H1 (cell line): ENCODE data around the gene ZFPL1.

Experiments
- CREB1 ChIP-seq: IDR thresholded peaks from 2 replicates; pipeline ENCODE4 v1.6.1; 2012; ENCODE audit warnings: inconsistent platforms
- EP300 ChIP-seq, 2 experiments: IDR thresholded peaks; 1 replicate in 1 of 2; 2 replicates in 1 of 2; pipeline ENCODE4 v1.6.1; 2011 to 2012; ENCODE audit warnings: low read depth in 2 of 2, low read length in 2 of 2, mild to moderate bottlenecking in 2 of 2, borderline replicate concordance in 1 of 2, inconsistent platforms in 1 of 2, moderate library complexity in 1 of 2
- GTF2F1 ChIP-seq: IDR thresholded peaks from 2 replicates; pipeline ENCODE4 v1.6.1; 2012; ENCODE audit warnings: low read depth, low read length, improper control_type of control experiment, borderline replicate concordance
- KDM1A ChIP-seq: fragments of 200-600, 300-600 bp; sonication (generic); IDR thresholded peaks from 2 replicates; pipeline ENCODE4 v1.7.1; 2016; ENCODE audit warnings: mild to moderate bottlenecking, low read length, borderline replicate concordance
- KDM5A ChIP-seq: fragments of 200-600 bp; IDR thresholded peaks from 2 replicates; pipeline ENCODE4 v1.7.1; 2012; ENCODE audit warnings: mild to moderate bottlenecking, low read length, inconsistent platforms, mixed read lengths
- POLR2A ChIP-seq, 2 experiments: IDR thresholded peaks; 1 replicate in 1 of 2; 2 replicates in 1 of 2; pipeline ENCODE4 v1.6.1; 2011; ENCODE audit warnings: low read depth in 2 of 2, low read length in 2 of 2, mild to moderate bottlenecking in 2 of 2; ENCODE audit errors: control extremely low read depth in 1 of 2
- SIN3A ChIP-seq, 2 experiments: IDR thresholded peaks in 1 of 2; conservative IDR thresholded peaks in 1 of 2; 2 replicates each; pipeline ENCODE4 v1.6.1; 2011 to 2012; ENCODE audit warnings: low read length in 2 of 2, improper control_type of control experiment in 1 of 2, low read depth in 1 of 2, mild to moderate bottlenecking in 1 of 2
- SP1 ChIP-seq: IDR thresholded peaks from 2 replicates; pipeline ENCODE4 v1.6.1; 2011; ENCODE audit warnings: low read depth, low read length
- SP2 ChIP-seq: IDR thresholded peaks from 2 replicates; pipeline ENCODE4 v1.6.1; 2012; ENCODE audit warnings: mild to moderate bottlenecking, low read length, inconsistent platforms
- YY1 ChIP-seq: IDR thresholded peaks from 2 replicates; pipeline ENCODE4 v1.6.1; 2011; ENCODE audit warnings: low read depth, mild to moderate bottlenecking, low read length
- TF ChIP-seq, protein P1 (sequence below), 3 experiments: IDR thresholded peaks; 1 replicate in 2 of 3; 2 replicates in 1 of 3; pipeline versions ENCODE4 v1.5.1 to v1.6.1; 2011; ENCODE audit warnings: low read length in 3 of 3, mild to moderate bottlenecking in 3 of 3, inconsistent platforms in 2 of 3, low read depth in 1 of 3, moderate library complexity in 1 of 3; ENCODE audit not compliant: insufficient read depth in 1 of 3; ENCODE audit errors: control extremely low read depth in 1 of 3
- TF ChIP-seq, protein P2 (sequence below): IDR thresholded peaks from 2 replicates; pipeline ENCODE4 v1.6.1; 2011; ENCODE audit warnings: low read depth, mild to moderate bottlenecking, low read length; ENCODE audit not compliant: insufficient read depth
- TF ChIP-seq, protein P3 (sequence below): IDR thresholded peaks from 2 replicates; pipeline ENCODE4 v1.6.1; 2012; ENCODE audit warnings: inconsistent platforms

DNA sequence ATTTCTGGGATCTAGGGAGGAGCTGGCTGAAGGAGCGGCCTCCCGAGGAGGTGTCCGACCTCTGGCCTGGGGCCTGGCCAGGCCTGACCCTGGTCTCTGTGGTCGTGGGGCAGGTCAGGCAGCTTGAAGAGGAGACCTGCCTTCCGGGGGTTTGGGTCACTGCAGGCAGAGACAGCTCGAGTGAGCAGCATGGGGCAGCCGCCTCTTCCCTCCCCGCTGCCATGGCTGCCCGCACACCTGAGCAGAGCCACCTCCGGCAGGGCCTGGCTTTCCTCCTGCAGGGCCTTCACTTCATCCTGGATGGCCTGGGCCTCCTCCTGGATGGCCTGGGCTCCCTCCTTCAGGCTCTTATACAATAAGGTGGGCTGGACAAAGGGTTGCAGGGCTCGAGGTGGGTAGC lies 17.7 kb upstream of the ZFPL1 start:
- TF ChIP-seq, protein P1, sequence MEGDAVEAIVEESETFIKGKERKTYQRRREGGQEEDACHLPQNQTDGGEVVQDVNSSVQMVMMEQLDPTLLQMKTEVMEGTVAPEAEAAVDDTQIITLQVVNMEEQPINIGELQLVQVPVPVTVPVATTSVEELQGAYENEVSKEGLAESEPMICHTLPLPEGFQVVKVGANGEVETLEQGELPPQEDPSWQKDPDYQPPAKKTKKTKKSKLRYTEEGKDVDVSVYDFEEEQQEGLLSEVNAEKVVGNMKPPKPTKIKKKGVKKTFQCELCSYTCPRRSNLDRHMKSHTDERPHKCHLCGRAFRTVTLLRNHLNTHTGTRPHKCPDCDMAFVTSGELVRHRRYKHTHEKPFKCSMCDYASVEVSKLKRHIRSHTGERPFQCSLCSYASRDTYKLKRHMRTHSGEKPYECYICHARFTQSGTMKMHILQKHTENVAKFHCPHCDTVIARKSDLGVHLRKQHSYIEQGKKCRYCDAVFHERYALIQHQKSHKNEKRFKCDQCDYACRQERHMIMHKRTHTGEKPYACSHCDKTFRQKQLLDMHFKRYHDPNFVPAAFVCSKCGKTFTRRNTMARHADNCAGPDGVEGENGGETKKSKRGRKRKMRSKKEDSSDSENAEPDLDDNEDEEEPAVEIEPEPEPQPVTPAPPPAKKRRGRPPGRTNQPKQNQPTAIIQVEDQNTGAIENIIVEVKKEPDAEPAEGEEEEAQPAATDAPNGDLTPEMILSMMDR (IDR thresholded peaks at IDR 0.05; ENCODE audit: control extremely low read depth in 1 of 3, insufficient read depth in 1 of 3, low read depth in 1 of 3, low read length in 3 of 3), result no peak
- no peak for TF ChIP-seq EP300 (IDR thresholded peaks at IDR 0.05; ENCODE audit: borderline replicate concordance in 1 of 2, low read depth in 2 of 2, low read length in 2 of 2)
- no peak for TF ChIP-seq POLR2A (IDR thresholded peaks at IDR 0.05; ENCODE audit: control extremely low read depth in 1 of 2, low read depth in 2 of 2, low read length in 2 of 2)
- no peak for TF ChIP-seq SIN3A (conservative IDR thresholded peaks at IDR 0.05 in 1 of 2, IDR thresholded peaks at IDR 0.05 in 1 of 2; ENCODE audit: low read depth in 1 of 2, low read length in 2 of 2)
- TF ChIP-seq KDM5A, result no peak
- no peak for TF ChIP-seq SP1
- TF ChIP-seq, protein P2, sequence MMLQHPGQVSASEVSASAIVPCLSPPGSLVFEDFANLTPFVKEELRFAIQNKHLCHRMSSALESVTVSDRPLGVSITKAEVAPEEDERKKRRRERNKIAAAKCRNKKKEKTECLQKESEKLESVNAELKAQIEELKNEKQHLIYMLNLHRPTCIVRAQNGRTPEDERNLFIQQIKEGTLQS, result no peak
- TF ChIP-seq SP2, result no peak
- no peak for TF ChIP-seq KDM1A
- TF ChIP-seq, protein P3, sequence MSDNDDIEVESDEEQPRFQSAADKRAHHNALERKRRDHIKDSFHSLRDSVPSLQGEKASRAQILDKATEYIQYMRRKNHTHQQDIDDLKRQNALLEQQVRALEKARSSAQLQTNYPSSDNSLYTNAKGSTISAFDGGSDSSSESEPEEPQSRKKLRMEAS, result no peak
- TF ChIP-seq YY1, result no peak
- TF ChIP-seq GTF2F1, result no peak
- no peak for TF ChIP-seq CREB1
